ENCODE measurements around the gene NTRK3.

The NTRK3 gene

GRCh38 chr15:87816811-87817210, 439.7 kb downstream of the NTRK3 start:
- H3K4me3 ChIP-seq (ENCODE audit: low read depth, low read length), result no peak overlapping the region
- no peak for TF ChIP-seq CTCF (IDR thresholded peaks at IDR 0.05; ENCODE audit: low read depth, low read length)
- in situ Hi-C loops (cut with HindIII; ENCODE audit: low sequenced_read_pairs), result no loop called here
- peak; percentile 92 for DNase-seq (ENCODE audit: low read depth, low spot score)

GRCh38 chr15:87816016-87816415, 440.5 kb downstream of the NTRK3 start:
- peak; percentile 22 for DNase-seq (ENCODE audit: low read depth, low spot score)
- in situ Hi-C loops (cut with HindIII; ENCODE audit: low sequenced_read_pairs), result no loop called here
- no peak for TF ChIP-seq CTCF (IDR thresholded peaks at IDR 0.05; ENCODE audit: low read depth, low read length)
- no peak overlapping the region for H3K4me3 ChIP-seq (ENCODE audit: low read depth, low read length)

All from astrocyte of the spinal cord (primary cell).